CD14-positive monocyte (primary cell): ENCODE data around the gene SH3GL3. TPM values are rescaled to one million over a fixed set of nuclear protein-coding genes. Genes with fewer than 3 reads are reported as not detected.
A peak's percentile ranks its signal among the peaks of the same experiment; 100 is the strongest.

Experiments
- DNase-seq, 3 donors: peaks; one replicate each; pipeline ENCODE4 v3.0.0-alpha.2; 2011 to 2022
- H2AFZ ChIP-seq: 2 replicates; pipeline ENCODE4 v1.6.0; 2012; ENCODE audit warnings: mild to moderate bottlenecking, low read depth, low read length, inconsistent platforms; ENCODE audit not compliant: insufficient read depth, poor library complexity, severe bottlenecking
- H3K27ac ChIP-seq, 2 donors: 1 replicate in 1 of 2; 2 replicates in 1 of 2; pipeline ENCODE4 v1.5.1; 2012 to 2013; ENCODE audit warnings: low read length in 2 of 2, control low read depth in 1 of 2, inconsistent platforms in 1 of 2, low read depth in 1 of 2, mild to moderate bottlenecking in 1 of 2
- H3K27me3 ChIP-seq, 2 donors: one replicate each; pipeline versions ENCODE4 v1.6.0 to v1.6.1; 2011 to 2013; ENCODE audit warnings: low read length in 2 of 2; ENCODE audit not compliant: control insufficient read depth in 2 of 2, insufficient read depth in 2 of 2
- H3K36me3 ChIP-seq, 2 donors: replicated peaks in 1 of 2; 1 replicate in 1 of 2; 2 replicates in 1 of 2; pipeline versions ENCODE4 v1.5.1 to v1.6.1; 2012 to 2013; ENCODE audit warnings: low read length in 2 of 2, control low read depth in 1 of 2, inconsistent platforms in 1 of 2, mild to moderate bottlenecking in 1 of 2; ENCODE audit not compliant: insufficient read depth in 2 of 2, control insufficient read depth in 1 of 2
- H3K4me1 ChIP-seq, 2 donors: 1 replicate in 1 of 2; 2 replicates in 1 of 2; pipeline versions ENCODE4 v1.5.1 to v1.6.1; 2012 to 2013; ENCODE audit warnings: low read length in 2 of 2, control low read depth in 1 of 2, inconsistent platforms in 1 of 2, mild to moderate bottlenecking in 1 of 2, moderate library complexity in 1 of 2; ENCODE audit not compliant: insufficient read depth in 2 of 2, control insufficient read depth in 1 of 2
- H3K4me2 ChIP-seq: replicated peaks from 2 replicates; pipeline ENCODE3; 2012; ENCODE audit warnings: low read length, moderate library complexity, mild to moderate bottlenecking; ENCODE audit not compliant: poor library complexity, severe bottlenecking; ENCODE audit errors: extremely low read depth
- H3K4me3 ChIP-seq, 3 experiments: fragments of 200-600 bp in 1 of 3; sonication (generic) in 1 of 3; replicated peaks in 1 of 3; 1 replicate in 2 of 3; 2 replicates in 1 of 3; pipeline ENCODE4 v1.5.1; 2011 to 2013; ENCODE audit warnings: low read length in 3 of 3, mild to moderate bottlenecking in 3 of 3, control low read depth in 2 of 3, low read depth in 2 of 3, inconsistent platforms in 1 of 3, moderate library complexity in 1 of 3
- H3K79me2 ChIP-seq: 2 replicates; pipeline ENCODE4 v1.6.0; 2012; ENCODE audit warnings: mild to moderate bottlenecking, control low read depth, inconsistent platforms, low read length, moderate library complexity; ENCODE audit not compliant: insufficient read depth
- H3K9ac ChIP-seq: 2 replicates; pipeline ENCODE4 v1.6.0; 2017; ENCODE audit warnings: low read length, mild to moderate bottlenecking; ENCODE audit not compliant: insufficient read depth, poor library complexity, severe bottlenecking
- H3K9me3 ChIP-seq, 2 donors: replicated peaks in 1 of 2; 1 replicate in 1 of 2; 2 replicates in 1 of 2; pipeline versions ENCODE4 v1.5.1 to v1.6.1; 2012 to 2013; ENCODE audit warnings: low read length in 2 of 2, control low read depth in 1 of 2; ENCODE audit not compliant: control insufficient read depth in 1 of 2, insufficient read depth in 1 of 2
- H4K20me1 ChIP-seq: 2 replicates; pipeline ENCODE4 v1.6.0; 2012; ENCODE audit warnings: mild to moderate bottlenecking, low read length, control low read depth, moderate library complexity; ENCODE audit not compliant: insufficient read depth
- H3K27ac Mint-ChIP-seq, 7 donors: one replicate each; pipeline ENCODE4 v1.8.0; 2020; ENCODE audit warnings: mild to moderate bottlenecking in 7 of 7, mixed read lengths in 7 of 7, moderate library complexity in 6 of 7, inconsistent platforms in 2 of 7
- H3K27me3 Mint-ChIP-seq, 3 donors: one replicate each; pipeline ENCODE4 v1.8.0; 2021 to 2022; ENCODE audit warnings: low read depth in 3 of 3, mild to moderate bottlenecking in 3 of 3, mixed read lengths in 3 of 3, moderate library complexity in 3 of 3, inconsistent platforms in 1 of 3
- H3K36me3 Mint-ChIP-seq, 2 donors: one replicate each; pipeline ENCODE4 v1.8.0; 2020; ENCODE audit warnings: mixed read lengths in 2 of 2, inconsistent platforms in 1 of 2, mild to moderate bottlenecking in 1 of 2
- H3K4me1 Mint-ChIP-seq: one replicate; pipeline ENCODE4 v1.8.0; 2020; ENCODE audit warnings: mild to moderate bottlenecking, mixed read lengths
- H3K4me3 Mint-ChIP-seq, 2 donors: one replicate each; pipeline ENCODE4 v1.8.0; 2020; ENCODE audit warnings: mild to moderate bottlenecking in 2 of 2, mixed read lengths in 2 of 2, moderate library complexity in 1 of 2
- H3K9me3 Mint-ChIP-seq, 7 donors: one replicate each; pipeline ENCODE4 v1.8.0; 2020 to 2022; ENCODE audit warnings: mixed read lengths in 7 of 7, mild to moderate bottlenecking in 6 of 7, moderate library complexity in 6 of 7, inconsistent platforms in 2 of 7
- WGBS: methylation state at CpG from one replicate; pipeline ENCODE4 v1.1.5; 2013; ENCODE audit warnings: missing lambda C conversion rate; ENCODE audit not compliant: insufficient coverage; 5-methylcytosine and 5-hydroxymethylcytosine counted together
- intact Hi-C, 2 donors: fragments of 100-400 bp; cut with micrococcal nuclease; formaldehyde crosslinking; loops; one replicate each; pipeline versions ENCODE4 v1.15.0 to v1.15.1; 2023
- polyA plus RNA-seq, 3 donors: library from polyadenylated mRNA; depleted of rRNA in 1 of 3; unstranded in 2 of 3; stranded (reverse) in 1 of 3; fragments of 300-500 nt in 2 of 3; fragments of >200 nt in 1 of 3; fragmentation: Illumina TruSeq in 2 of 3; gene quantifications; 1 replicate in 2 of 3; 2 replicates in 1 of 3; pipeline ENCODE4 v1.2.3, GENCODE V29; 2012 to 2021
- TF ChIP-seq, protein P1 (sequence below): fragments of 200-600 bp; IDR thresholded peaks from one replicate; pipeline ENCODE4 v1.8.0; 2022; ENCODE audit warnings: antibody characterized with exemption, mild to moderate bottlenecking

SH3GL3 gene
- polyA plus RNA-seq, 3 donors = not detected

DNA sequence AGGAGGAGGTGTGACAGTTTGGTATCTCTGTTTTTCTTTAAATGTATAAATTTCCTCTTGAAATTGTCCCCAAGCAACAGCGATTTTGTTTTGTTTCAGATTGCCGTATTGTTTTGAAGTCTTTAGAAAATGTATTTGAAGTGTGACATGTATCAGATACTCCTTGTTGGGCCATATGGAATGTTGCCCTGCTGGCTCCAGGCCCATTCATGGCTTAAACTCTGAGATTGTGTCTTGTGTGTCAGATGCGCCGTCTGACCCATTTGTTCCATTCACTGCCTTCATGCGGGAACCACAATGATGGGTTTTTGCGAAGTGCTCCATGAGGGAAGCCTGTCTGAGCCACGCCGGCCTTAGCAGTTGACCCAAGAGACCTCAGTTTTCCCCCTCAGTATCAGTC is 131.6 kb downstream of the SH3GL3 start:
- intact Hi-C loops = no loop called here
- H3K36me3 Mint-ChIP-seq = no peaks in the 10 kb centered on the region
- Histone ChIP-seq H3K27ac (no peak overlapping the region), H3K4me1 (no peaks in the 10 kb centered on the region), H2AFZ (no peak overlapping the region), H3K9ac (no peak overlapping the region), H3K4me2 (no peak overlapping the region), H4K20me1 (no peaks in the 10 kb centered on the region), H3K4me3 (no peak overlapping the region), H3K79me2 (no peaks in the 10 kb centered on the region), H3K9me3 (no peaks in the 10 kb centered on the region), H3K36me3 (no peaks in the 10 kb centered on the region), H3K27me3 (no peaks in the 10 kb centered on the region)
- no peak overlapping the region for H3K4me3 Mint-ChIP-seq
- H3K27ac Mint-ChIP-seq = peak overlapping the region in 1 of 7 donors; percentile 7
- TF ChIP-seq, protein P1, sequence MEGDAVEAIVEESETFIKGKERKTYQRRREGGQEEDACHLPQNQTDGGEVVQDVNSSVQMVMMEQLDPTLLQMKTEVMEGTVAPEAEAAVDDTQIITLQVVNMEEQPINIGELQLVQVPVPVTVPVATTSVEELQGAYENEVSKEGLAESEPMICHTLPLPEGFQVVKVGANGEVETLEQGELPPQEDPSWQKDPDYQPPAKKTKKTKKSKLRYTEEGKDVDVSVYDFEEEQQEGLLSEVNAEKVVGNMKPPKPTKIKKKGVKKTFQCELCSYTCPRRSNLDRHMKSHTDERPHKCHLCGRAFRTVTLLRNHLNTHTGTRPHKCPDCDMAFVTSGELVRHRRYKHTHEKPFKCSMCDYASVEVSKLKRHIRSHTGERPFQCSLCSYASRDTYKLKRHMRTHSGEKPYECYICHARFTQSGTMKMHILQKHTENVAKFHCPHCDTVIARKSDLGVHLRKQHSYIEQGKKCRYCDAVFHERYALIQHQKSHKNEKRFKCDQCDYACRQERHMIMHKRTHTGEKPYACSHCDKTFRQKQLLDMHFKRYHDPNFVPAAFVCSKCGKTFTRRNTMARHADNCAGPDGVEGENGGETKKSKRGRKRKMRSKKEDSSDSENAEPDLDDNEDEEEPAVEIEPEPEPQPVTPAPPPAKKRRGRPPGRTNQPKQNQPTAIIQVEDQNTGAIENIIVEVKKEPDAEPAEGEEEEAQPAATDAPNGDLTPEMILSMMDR = no peak
- DNase-seq = no peak
- 96% methylated on average over 8 of the region's 8 CpGs for WGBS
- H3K4me1 Mint-ChIP-seq = no peaks in the 10 kb centered on the region
- peaks cover 0 to 1% (median 0%) of the 10 kb centered on the region in 3 donors for H3K27me3 Mint-ChIP-seq
- peaks cover 0 to 8% (median 0%) of the 10 kb centered on the region in 7 donors for H3K9me3 Mint-ChIP-seq

DNA sequence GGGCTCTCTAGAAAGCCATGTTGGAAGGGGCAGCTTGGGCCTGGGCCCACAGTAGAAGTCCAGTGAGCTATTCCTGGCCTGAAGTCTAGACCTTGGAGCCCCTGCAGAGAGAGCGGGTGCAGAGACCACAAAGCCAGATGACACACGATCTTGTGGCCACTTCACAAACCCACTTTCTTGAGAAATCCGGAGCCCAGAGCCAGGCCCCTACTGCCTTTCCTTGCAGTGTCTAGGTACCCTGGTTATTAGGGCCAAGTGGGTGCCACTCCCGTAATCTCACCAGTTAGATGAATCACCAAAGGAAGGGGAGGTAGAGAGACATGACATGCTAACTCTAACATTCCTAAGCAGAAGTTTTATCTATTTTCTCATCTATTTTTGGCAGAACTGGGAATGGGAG is 134.2 kb downstream of the SH3GL3 start:
- no peak overlapping the region for H3K27ac Mint-ChIP-seq
- TF ChIP-seq, protein P1 = no peak
- no peaks in the 10 kb centered on the region for H3K9me3 ChIP-seq
- H3K9ac ChIP-seq = no peak overlapping the region
- H3K27me3 Mint-ChIP-seq = peaks cover 0 to 2% (median 2%) of the 10 kb centered on the region in 3 donors
- no peak for DNase-seq
- H3K4me3 ChIP-seq = no peak overlapping the region
- H3K79me2 ChIP-seq = no peaks in the 10 kb centered on the region
- no peak overlapping the region for H3K4me2 ChIP-seq
- no peaks in the 10 kb centered on the region for H3K36me3 Mint-ChIP-seq
- no peaks in the 10 kb centered on the region for H4K20me1 ChIP-seq
- H3K4me1 Mint-ChIP-seq = no peaks in the 10 kb centered on the region
- intact Hi-C loops = no loop called here
- H3K27me3 ChIP-seq = no peaks in the 10 kb centered on the region
- no peak overlapping the region for H3K27ac ChIP-seq
- H2AFZ ChIP-seq = no peak overlapping the region
- no peak overlapping the region for H3K4me3 Mint-ChIP-seq
- H3K36me3 ChIP-seq = no peaks in the 10 kb centered on the region
- H3K4me1 ChIP-seq = no peaks in the 10 kb centered on the region
- H3K9me3 Mint-ChIP-seq = peaks cover 0 to 8% (median 0%) of the 10 kb centered on the region in 7 donors
- 51% methylated on average over 3 of the region's 4 CpGs for WGBS
